H4 (cell line): ENCODE measurements around the gene PRKAR1B. TPM values are rescaled to one million over a fixed set of nuclear protein-coding genes. Genes with fewer than 3 reads are reported as not detected.

Experiments
- DNase-seq: peaks from one replicate; pipeline ENCODE4 v3.0.0-alpha.2; 2015; ENCODE audit warnings: low spot score
- total RNA-seq: library from RNA; depleted of rRNA; stranded (reverse); fragments of >200 nt; shearing (Covaris generic); gene quantifications from 2 replicates; pipeline ENCODE4 v1.2.3, GENCODE V29; 2014

Gene PRKAR1B
- total RNA-seq, 1 experiment from 2014 or later = 40.5 TPM

GRCh38 chr7:572416-573268 is 154.4 kb downstream of the PRKAR1B start:
- DNase-seq = no peak

- DNase-seq = no peak
Measured at GRCh38 chr7:571718-572415, 155.2 kb downstream of the PRKAR1B start.

- DNase-seq = no peak
Measured at GRCh38 chr7:571096-571717, 155.9 kb downstream of the PRKAR1B start.

- no peak for DNase-seq
Measured at GRCh38 chr7:570801-571070, 156.3 kb downstream of the PRKAR1B start.

GRCh38 chr7:569996-570800 is 156.9 kb downstream of the PRKAR1B start:
- DNase-seq = no peak

GRCh38 chr7:569071-569855 is 157.8 kb downstream of the PRKAR1B start:
- DNase-seq = no peak

- no peak for DNase-seq
Measured at GRCh38 chr7:568031-568951, 158.8 kb downstream of the PRKAR1B start.

- no peak for DNase-seq
Measured at GRCh38 chr7:567305-567883, 159.7 kb downstream of the PRKAR1B start.

GRCh38 chr7:566100-566499 is 161.0 kb downstream of the PRKAR1B start:
- no peak for DNase-seq

GRCh38 chr7:564176-564865 is 162.8 kb downstream of the PRKAR1B start:
- DNase-seq = no peak

- DNase-seq = no peak
Measured at GRCh38 chr7:563629-564170, 163.4 kb downstream of the PRKAR1B start.

GRCh38 chr7:562789-563628 is 164.1 kb downstream of the PRKAR1B start:
- DNase-seq = no peak

- DNase-seq = no peak
Measured at GRCh38 chr7:562374-562675, 164.8 kb downstream of the PRKAR1B start.

- DNase-seq = no peak
Measured at GRCh38 chr7:561631-562373, 165.3 kb downstream of the PRKAR1B start.

GRCh38 chr7:560966-561630 is 166.0 kb downstream of the PRKAR1B start:
- no peak for DNase-seq

GRCh38 chr7:559396-559705 is 167.7 kb downstream of the PRKAR1B start:
- DNase-seq = no peak

GRCh38 chr7:557558-557881 is 169.6 kb downstream of the PRKAR1B start:
- DNase-seq = no peak
